HL-60 (cell line): ENCODE results near the gene CPT1C.

Experiments used
- DNase-seq, 2 experiments: peaks; one replicate each; pipeline ENCODE4 v3.0.0-alpha.2; 2010 to 2020; ENCODE audit warnings: low read depth in 1 of 2, low spot score in 1 of 2
- H3K27ac ChIP-seq: fragments of 250-450 bp; sonication (Bioruptor Pico); replicated peaks from 2 replicates; pipeline ENCODE4 v1.5.1; 2020; ENCODE audit warnings: mild to moderate bottlenecking, moderate library complexity
- H3K27me3 ChIP-seq: fragments of 250-450 bp; sonication (Bioruptor Pico); 2 replicates; pipeline ENCODE4 v1.5.1; 2021; ENCODE audit warnings: mild to moderate bottlenecking, moderate library complexity; ENCODE audit not compliant: insufficient read depth, poor library complexity, severe bottlenecking
- H3K4me3 ChIP-seq: replicated peaks from 2 replicates; pipeline ENCODE4 v1.5.1; 2011; ENCODE audit warnings: mild to moderate bottlenecking, control low read depth, low read length; ENCODE audit not compliant: insufficient read depth
- CTCF ChIP-seq: IDR thresholded peaks from one replicate; pipeline ENCODE4 v1.5.1; 2011; ENCODE audit warnings: low read length, control low read depth, inconsistent platforms; ENCODE audit not compliant: insufficient read depth
- GABPA ChIP-seq: IDR thresholded peaks from 2 replicates; pipeline ENCODE4 v1.6.1; 2012; ENCODE audit warnings: low read depth
- POLR2AphosphoS5 ChIP-seq: IDR thresholded peaks from 2 replicates; pipeline ENCODE4 v1.6.1; 2012; ENCODE audit warnings: low read depth
- REST ChIP-seq: IDR thresholded peaks from 2 replicates; pipeline ENCODE4 v1.6.1; 2012; ENCODE audit warnings: low read depth; ENCODE audit not compliant: insufficient replicate concordance
- SPI1 ChIP-seq: IDR thresholded peaks from 2 replicates; pipeline ENCODE4 v1.6.1; 2012; ENCODE audit warnings: low read depth, mild to moderate bottlenecking, borderline replicate concordance

Gene CPT1C

GRCh38 chr19:49658139-49658517 lies 32.8 kb upstream of the CPT1C start:
- DNase-seq, result no peak
- Histone ChIP-seq H3K27ac (no peak overlapping the region), H3K27me3 (no peaks in the 10 kb centered on the region), H3K4me3 (no peak overlapping the region)
- TF ChIP-seq REST, result no peak
- TF ChIP-seq GABPA, result no peak
- no peak for TF ChIP-seq CTCF
- no peak for TF ChIP-seq SPI1
- TF ChIP-seq POLR2AphosphoS5, result no peak

GRCh38 chr19:49658566-49659442 lies 32.1 kb upstream of the CPT1C start:
- Histone ChIP-seq H3K4me3 (no peak overlapping the region), H3K27me3 (no peaks in the 10 kb centered on the region), H3K27ac (no peak overlapping the region)
- DNase-seq, result no peak
- TF ChIP-seq POLR2AphosphoS5, result no peak
- no peak for TF ChIP-seq GABPA
- no peak for TF ChIP-seq SPI1
- TF ChIP-seq CTCF, result no peak
- no peak for TF ChIP-seq REST

GRCh38 chr19:49660338-49660961 lies 30.5 kb upstream of the CPT1C start:
- H3K4me3 ChIP-seq, result no peak overlapping the region
- TF ChIP-seq GABPA, result no peak
- no peak for TF ChIP-seq CTCF
- no peak for TF ChIP-seq SPI1
- TF ChIP-seq REST, result no peak
- TF ChIP-seq POLR2AphosphoS5, result peak; percentile 4; the same call in 1 of the 2 replicates
- DNase-seq, result no peak
- no peaks in the 10 kb centered on the region for H3K27me3 ChIP-seq
- H3K27ac ChIP-seq, result no peak overlapping the region
